ENCODE data around the gene MRPL9. TPM values are rescaled to one million over a fixed set of nuclear protein-coding genes. Genes with fewer than 3 reads are reported as not detected.

MRPL9 gene
- total and polyA plus RNA-seq, 2 experiments from 2014 or later: 89.0 to 126 TPM

GRCh38 chr1:151773702-151774101 lies 10.4 kb upstream of the MRPL9 start:
- no peak overlapping the region for H3K27ac Mint-ChIP-seq

More at GRCh38 chr1:151773702-151774101, 10.4 kb upstream of the MRPL9 start:
- Histone ChIP-seq H3K27me3 (ENCODE audit: insufficient read depth) (no peaks in the 10 kb centered on the region), H3K36me3 (ENCODE audit: insufficient read depth) (peaks cover 11% of the 10 kb centered on the region; the same call in 1 of the 2 replicates), H3K4me2 (no peak overlapping the region), H3K27ac (ENCODE audit: low read depth) (no peak overlapping the region), H3K9me2 (ENCODE audit: insufficient read depth) (no peaks in the 10 kb centered on the region), H4K20me1 (replicated peaks; ENCODE audit: insufficient read depth) (no peaks in the 10 kb centered on the region), H3K4me3 (no peak overlapping the region), H3K79me2 (replicated peaks; ENCODE audit: insufficient read depth) (no peaks in the 10 kb centered on the region), H3F3A (replicated peaks; ENCODE audit: low read depth) (no peaks in the 10 kb centered on the region), H2AFZ (no peak overlapping the region), H3K4me1 (ENCODE audit: insufficient read depth) (no peaks in the 10 kb centered on the region)
- Mint-ChIP-seq H3K9me3 (peaks cover 9% of the 10 kb centered on the region; the same call in 2 of the 3 replicates), H3K4me3 (no peak overlapping the region), H3K4me1 (no peaks in the 10 kb centered on the region), H3K27me3 (ENCODE audit: insufficient read depth, low read depth, poor library complexity) (no peaks in the 10 kb centered on the region), H3K36me3 (ENCODE audit: low read depth) (peaks cover 21% of the 10 kb centered on the region)
- ATAC-seq (no peak), DNase-seq (ENCODE audit: low spot score) (no peak)
- TF ChIP-seq ZNF114 (CRISPR knock-in tag; IDR thresholded peaks at IDR 0.05): no peak
- TF ChIP-seq ZNF331 (CRISPR knock-in tag; IDR thresholded peaks at IDR 0.05; ENCODE audit: low read depth): no peak
- TF ChIP-seq EZH2 (IDR thresholded peaks at IDR 0.05; ENCODE audit: low read depth, unreplicated experiment): no peak
- TF ChIP-seq EZH2phosphoT487 (IDR thresholded peaks at IDR 0.05; ENCODE audit: unreplicated experiment): no peak
- no peak for TF ChIP-seq ZNF462 (CRISPR knock-in tag; IDR thresholded peaks at IDR 0.05)
- TF ChIP-seq NANOG (IDR thresholded peaks at IDR 0.05; ENCODE audit: borderline replicate concordance): no peak
- no peak for TF ChIP-seq JUNB (IDR thresholded peaks at IDR 0.05; ENCODE audit: unreplicated experiment)
- TF ChIP-seq CTCF (conservative IDR thresholded peaks at IDR 0.05; ENCODE audit: low read depth in 2 of 2): no peak
